Stimulated activated CD4-positive, alpha-beta T cell treated with anti-CD3 and anti-CD28 coated beads, Interleukin-2, amount 100 ng/mL, for 4 hours (primary cell): ENCODE data around the gene ARRB1.

Experiments
- DNase-seq: peaks from one replicate; pipeline ENCODE4 v3.0.0-alpha.2; 2020; ENCODE audit warnings: low read depth

ARRB1 gene

DNA sequence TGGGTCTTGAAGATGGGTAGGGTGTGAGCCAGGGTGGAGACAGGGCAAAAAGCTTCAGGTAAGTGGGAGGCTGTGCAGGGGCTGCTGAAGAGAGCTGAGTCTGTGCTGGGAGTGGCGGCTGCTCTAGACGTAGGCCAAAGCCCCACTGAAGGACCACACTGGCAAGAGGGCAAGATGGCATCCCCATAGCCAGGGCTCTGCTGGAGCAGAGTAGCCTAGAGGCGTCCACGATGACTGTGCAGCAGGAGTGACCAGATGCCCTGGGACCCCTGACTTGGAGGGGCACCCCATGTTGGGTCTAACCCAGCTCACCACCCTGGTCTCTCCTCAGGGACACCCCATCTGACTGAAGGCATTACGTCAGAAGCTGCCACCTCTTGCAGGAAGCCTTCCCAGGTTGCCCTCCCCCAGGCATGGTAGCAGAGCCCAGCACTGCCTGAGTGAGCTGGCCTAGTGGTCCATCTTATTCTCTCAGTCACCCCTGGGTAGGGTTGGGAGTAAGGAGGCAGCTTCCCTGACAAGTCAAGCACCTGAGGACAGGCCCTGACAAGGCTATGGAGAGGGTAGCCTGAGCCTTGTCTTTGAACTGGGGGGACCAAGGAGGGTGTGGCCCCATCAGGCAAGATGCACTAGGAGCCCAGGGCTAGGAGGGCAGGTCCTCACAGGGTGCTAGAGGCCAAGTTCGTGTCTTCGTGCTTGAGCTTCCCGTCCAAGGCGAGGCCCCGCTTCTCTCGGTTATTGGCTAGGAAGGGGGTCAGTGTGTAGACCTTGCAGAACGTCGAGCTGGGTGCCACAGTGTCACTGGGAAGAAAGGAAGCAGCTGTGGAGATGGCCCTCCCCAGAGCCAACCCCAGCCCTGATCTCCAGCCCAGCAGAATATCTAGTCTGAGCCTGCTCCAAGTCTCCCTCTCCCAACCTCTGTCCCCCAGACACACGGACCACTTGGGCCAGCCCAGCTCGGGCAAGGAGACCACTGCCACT, 77.8 kb downstream of the ARRB1 start:
- DNase-seq, result no peak

- DNase-seq, result no peak
These were observed 78.6 kb downstream of the ARRB1 start for GRCh38 chr11:75272821-75273301.

DNA sequence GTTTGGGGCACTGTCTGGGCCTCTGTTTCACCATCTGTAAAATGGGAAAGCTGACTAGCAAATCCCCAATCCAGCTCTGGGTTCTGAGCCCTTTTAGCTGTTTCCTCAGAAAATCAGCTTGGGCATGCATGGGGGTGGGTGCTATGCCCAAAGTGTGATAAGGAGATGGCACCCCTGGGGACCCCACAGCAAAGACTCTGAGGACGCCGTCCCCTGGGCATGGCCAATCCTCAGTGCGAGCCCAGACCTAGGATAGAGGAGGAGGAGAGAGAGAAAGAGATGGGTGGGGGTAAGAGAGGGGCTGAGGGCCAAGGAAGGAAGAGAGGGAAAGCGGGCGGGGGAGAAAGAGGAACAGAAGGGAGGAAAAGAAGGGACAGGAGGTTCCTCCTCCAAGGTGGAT, 79.1 kb downstream of the ARRB1 start:
- DNase-seq, result no peak

DNA sequence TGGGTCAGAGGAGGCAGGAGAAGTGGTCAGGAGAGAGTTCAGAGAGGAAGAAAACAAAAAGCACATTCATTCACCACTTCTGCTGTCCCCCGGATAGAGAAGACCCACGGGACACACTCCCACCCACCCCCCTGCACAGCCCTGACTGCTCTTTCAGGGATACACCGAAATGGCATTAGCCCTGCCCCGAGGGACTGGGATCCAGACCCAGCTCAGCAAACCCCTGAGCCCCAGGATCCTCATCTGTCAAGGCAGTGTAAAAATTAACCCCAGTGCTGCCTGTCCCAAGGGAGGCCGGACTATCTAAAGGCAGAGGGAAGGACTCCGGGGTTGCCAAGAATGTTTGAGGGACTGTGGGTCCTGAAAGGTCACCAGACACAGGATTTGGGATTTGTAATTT, 79.7 kb downstream of the ARRB1 start:
- no peak for DNase-seq

DNA sequence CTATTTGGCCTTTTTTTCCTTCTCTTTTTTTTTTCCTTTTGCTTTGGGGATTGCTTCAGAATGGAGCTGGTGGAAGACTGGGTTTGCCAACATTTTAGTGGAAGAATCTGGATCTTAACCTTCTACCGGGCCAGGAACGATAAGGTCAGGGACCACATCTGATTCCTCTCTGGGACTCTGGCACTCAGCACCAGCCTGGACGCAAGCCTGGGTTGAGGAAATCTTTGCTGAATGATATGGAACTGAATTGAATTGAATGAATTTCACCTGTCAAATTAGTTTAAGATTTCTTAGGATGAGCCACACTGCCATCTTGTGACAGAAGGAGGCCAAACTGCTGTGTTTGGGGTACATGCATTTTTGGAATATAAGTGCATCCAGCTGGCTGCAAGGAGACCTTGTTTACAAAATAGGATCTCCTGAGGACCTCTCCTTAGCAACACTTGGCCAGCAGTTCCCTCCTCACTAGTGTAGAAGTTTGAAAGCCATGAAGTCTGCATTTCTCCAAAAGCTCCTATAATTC, 80.5 kb downstream of the ARRB1 start:
- DNase-seq, result no peak

DNA sequence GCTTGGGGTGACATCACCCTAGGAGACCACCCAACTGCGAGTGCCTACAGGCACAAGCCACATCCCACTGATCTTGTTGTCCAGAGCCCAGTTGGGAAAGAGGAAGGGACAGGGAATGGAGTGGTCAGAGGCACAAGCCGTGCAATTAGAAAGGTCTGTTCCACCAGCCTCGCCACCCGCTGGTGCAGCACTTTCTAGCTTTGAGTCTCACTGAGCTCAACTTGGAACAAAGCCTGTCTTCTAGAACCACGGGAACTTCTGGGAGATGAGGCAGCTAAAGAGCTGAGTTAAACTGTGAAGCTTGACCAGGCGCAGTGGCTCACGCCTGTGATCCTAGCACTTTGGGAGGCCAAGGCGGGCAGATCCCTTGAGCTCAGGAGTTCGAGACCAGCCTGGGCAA, 81.6 kb downstream of the ARRB1 start:
- DNase-seq, result no peak

- DNase-seq, result no peak
These were observed 82.1 kb downstream of the ARRB1 start for GRCh38 chr11:75269367-75269660.

DNA sequence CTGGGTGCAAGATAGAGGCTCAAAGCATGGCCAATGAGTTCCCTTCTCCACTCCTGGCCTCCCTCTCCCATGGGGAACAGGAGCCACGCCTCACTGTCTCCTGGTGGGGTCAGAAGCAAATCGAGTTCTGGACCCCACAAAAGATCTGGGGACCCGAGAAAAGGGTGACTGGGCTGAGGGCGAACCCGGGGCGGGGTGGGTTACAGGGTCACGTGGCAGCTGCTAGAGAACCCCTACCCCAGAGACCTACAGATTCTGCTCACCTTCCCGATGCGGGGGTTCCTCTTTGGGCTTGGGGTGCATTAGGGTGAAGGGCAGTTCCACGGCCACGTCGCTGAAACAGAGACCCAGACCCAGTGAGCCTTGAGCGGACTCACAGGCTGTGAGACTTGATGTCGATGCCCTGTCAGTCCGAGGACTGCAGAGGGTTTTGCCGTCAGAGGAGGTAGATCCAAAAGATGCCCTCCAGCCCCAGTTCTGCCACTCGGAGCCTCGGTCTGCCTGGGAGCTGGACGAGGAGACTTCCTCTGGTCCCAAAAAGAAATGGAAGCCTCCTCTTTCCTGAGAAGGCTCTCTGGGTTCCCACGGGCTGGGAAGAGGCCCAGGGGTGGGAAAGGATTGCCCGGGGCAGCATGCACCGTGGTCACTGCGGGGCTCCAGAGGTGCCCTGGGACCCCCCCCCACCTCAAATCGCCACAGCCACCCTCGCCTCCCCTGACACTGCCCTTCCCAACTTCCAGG, 82.7 kb downstream of the ARRB1 start:
- no peak for DNase-seq

GRCh38 chr11:75267171-75267970, 84.1 kb downstream of the ARRB1 start:
- no peak for DNase-seq

GRCh38 chr11:75265851-75266531, 85.5 kb downstream of the ARRB1 start:
- no peak for DNase-seq

GRCh38 chr11:75264971-75265370, 86.5 kb downstream of the ARRB1 start:
- DNase-seq, result no peak

- DNase-seq, result no peak
These were observed 87.1 kb downstream of the ARRB1 start for GRCh38 chr11:75264356-75264755.

DNA sequence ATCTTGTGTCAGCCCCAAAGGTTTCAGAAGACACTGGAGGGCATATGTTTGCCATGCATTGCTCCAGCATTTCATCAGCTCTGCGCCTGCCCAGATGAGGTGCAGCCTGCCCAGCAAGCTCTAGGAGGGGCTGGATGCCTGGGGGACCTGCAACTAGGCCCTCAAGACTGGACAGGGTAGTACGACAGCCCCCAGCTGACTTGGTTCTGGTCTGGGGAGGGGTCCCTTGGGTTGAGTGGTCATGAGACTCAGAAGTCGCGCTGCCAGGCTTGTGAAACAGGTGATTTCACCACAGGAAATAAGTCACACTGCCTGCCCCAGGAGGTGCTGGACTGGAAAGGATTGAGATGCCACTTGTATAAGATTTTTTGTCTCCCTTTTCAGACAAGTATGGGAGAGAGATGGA, 87.5 kb downstream of the ARRB1 start:
- no peak for DNase-seq

DNA sequence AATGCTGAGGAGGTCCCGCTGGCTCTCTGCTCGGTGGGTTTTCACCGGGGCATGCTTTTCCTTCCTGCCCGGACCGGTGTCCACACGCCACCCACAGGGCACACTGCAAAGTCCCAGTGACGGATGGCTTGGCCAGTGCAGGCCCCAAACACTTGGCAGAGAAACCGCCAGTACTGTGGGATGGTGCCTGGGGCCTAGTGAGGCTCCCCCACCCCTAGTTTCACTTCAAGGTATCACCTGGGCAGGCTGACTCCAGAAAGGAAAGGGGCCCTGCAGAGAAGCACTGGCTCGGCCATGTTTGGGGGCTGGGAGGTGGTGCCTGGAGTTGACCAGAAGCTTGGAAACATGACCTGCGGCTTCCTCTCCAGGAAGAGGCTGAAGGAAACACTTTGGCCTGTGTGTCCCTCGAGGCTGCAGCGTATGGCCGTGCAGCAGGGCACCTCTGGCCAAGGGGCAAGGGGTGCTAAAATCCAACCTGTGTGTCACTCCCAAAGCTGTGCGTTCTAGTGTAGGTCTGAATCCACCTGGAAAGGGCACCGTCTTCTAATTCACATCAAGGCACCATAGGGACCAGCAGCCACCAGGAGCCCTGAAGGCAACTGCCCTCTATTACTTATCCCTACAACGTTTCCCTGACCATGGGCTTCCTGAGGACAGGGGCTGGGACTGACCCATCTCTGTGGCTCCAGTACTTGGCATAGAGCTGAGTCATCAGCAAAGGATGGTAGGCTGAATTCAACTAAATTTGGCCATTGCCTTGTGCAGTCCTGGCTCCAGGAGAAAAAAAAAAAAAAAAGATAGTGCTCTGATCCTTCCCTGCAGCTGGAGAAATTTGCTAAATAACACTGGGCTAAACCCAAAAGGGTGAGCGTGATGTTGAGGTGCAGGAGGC, 88.3 kb downstream of the ARRB1 start:
- DNase-seq, result no peak

DNA sequence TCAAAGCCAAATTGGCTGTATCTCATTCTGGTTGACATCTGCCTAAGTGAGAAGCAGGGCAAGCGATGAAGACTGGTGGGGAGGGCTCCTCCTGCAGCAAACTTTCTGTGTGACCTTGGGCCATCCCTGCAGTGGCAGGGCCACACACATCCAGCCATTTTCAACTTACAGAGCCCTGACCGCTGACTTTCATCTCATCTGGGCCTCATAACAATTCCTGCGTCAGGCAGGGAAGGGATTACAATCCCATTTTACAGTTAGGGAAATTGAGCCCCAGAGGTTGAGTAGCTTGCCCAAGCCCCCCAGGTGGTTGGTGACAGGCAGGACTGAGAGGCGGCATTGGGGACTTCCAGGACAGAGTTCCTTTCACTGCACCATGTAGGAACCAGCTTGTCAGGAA, 89.0 kb downstream of the ARRB1 start:
- no peak for DNase-seq

DNA sequence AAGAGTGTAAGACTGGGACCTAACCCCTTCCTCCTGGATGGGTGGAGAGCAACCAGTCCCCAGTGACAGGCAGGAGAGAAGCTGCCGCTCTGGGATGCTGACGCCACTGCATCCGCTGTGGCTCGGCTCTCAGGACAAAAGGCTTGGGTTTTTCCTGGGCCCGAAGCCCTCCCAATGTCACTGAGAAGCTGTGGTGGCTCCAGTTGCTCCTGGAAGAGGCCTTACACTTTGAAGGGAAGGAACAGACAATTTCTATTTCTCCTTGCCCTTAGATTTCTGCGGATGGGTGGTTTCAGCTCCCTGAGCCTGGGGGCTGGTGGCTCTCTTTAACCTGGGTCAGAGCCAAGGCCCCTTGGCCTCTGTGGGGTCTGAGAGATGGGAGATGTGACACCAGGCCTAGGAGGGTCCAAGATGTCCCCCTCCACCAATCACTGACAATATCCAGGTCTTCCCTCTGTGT, 89.5 kb downstream of the ARRB1 start:
- DNase-seq, result no peak

GRCh38 chr11:75260396-75261170, 90.9 kb downstream of the ARRB1 start:
- no peak for DNase-seq

GRCh38 chr11:75254326-75254725, 97.1 kb downstream of the ARRB1 start:
- no peak for DNase-seq

- DNase-seq, result no peak
These were observed 101.8 kb downstream of the ARRB1 start for GRCh38 chr11:75249704-75250103.

DNA sequence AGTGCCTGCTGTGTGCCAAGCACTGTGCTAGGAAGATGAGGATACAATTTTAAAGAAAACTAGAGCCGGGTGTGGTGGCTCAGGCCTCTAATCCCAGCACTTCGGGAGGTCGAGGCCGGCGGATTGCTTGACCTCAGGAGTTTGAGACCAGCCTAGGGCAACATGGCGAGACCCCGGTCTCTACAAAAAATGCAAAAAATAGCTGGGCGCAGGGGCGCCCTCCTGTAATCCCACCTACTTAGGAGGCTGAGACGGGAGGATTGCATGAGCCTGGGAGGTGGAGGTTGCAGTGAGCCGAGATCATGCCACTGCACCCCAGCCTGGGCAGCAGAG, 102.6 kb downstream of the ARRB1 start:
- DNase-seq, result no peak
